ENCODE measurements around the gene GLCE.
"Not testable (repeated sequence)": the region's sequence is repeated elsewhere in the genome, so short reads cannot be mapped to it uniquely, and the experiment has no call there.

DNA sequence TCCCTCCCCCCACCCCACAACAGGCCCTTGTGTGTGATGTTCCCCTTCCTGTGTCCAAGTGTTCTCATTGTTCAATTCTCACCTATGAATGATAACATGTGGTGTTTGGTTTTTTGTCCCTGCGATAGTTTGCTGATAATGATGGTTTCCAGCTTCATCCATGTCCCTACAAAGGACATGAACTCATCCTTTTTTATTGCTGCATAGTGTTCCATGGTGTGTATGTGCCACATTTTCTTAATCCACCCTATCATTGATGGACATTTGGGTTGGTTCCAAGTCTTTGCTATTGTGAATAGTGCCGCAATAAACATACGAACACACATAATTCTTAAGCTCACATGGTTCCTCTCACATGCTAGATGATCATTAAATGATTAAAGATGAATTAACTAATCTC is 9.1 kb downstream of the GLCE start:
- TF ChIP-seq, protein P1, sequence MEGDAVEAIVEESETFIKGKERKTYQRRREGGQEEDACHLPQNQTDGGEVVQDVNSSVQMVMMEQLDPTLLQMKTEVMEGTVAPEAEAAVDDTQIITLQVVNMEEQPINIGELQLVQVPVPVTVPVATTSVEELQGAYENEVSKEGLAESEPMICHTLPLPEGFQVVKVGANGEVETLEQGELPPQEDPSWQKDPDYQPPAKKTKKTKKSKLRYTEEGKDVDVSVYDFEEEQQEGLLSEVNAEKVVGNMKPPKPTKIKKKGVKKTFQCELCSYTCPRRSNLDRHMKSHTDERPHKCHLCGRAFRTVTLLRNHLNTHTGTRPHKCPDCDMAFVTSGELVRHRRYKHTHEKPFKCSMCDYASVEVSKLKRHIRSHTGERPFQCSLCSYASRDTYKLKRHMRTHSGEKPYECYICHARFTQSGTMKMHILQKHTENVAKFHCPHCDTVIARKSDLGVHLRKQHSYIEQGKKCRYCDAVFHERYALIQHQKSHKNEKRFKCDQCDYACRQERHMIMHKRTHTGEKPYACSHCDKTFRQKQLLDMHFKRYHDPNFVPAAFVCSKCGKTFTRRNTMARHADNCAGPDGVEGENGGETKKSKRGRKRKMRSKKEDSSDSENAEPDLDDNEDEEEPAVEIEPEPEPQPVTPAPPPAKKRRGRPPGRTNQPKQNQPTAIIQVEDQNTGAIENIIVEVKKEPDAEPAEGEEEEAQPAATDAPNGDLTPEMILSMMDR (IDR thresholded peaks at IDR 0.05), result not testable (repeated sequence)
- not testable (repeated sequence) for TF ChIP-seq POLR2A, POLR2AphosphoS5 (IDR thresholded peaks at IDR 0.05)
